GM11168 (cell line): ENCODE results near the gene ZNF512.
"Not testable (repeated sequence)": the region's sequence is repeated elsewhere in the genome, so short reads cannot be mapped to it uniquely, and the experiment has no call there.

Experiments
- in situ Hi-C: fragments of 300-500 bp; cut with MboI; formaldehyde crosslinking; loops from one replicate; pipeline ENCODE4 v1.12.0; 2022; ENCODE audit warnings: low sequenced_read_pairs; ENCODE audit not compliant: unreplicated experiment

ZNF512 gene

GRCh38 chr2:27582695-27583389, at the start of gene ZNF512:
Gene ZNF512 (plus strand): TSS chr2:27583042. CDS start chr2:27583113, 71 bp downstream.
- in situ Hi-C loops: no loop called here

GRCh38 chr2:27537287-27537686, 45.6 kb upstream of the ZNF512 start:
- in situ Hi-C loops: no loop called here

GRCh38 chr2:27538839-27539450, 43.9 kb upstream of the ZNF512 start:
- in situ Hi-C loops: not testable (repeated sequence)

- in situ Hi-C loops: not testable (repeated sequence)
Observed at GRCh38 chr2:27539649-27540048, 43.2 kb upstream of the ZNF512 start.

- in situ Hi-C loops: no loop called here
Observed at GRCh38 chr2:27544143-27544821, 38.6 kb upstream of the ZNF512 start.

- in situ Hi-C loops: no loop called here
Observed at GRCh38 chr2:27545348-27546141, 37.3 kb upstream of the ZNF512 start.

GRCh38 chr2:27549303-27549702, 33.5 kb upstream of the ZNF512 start:
- in situ Hi-C loops: no loop called here

- in situ Hi-C loops: no loop called here
Observed at GRCh38 chr2:27551514-27551913, 31.3 kb upstream of the ZNF512 start.

- in situ Hi-C loops: no loop called here
Observed at GRCh38 chr2:27552941-27553340, 29.9 kb upstream of the ZNF512 start.

- in situ Hi-C loops: not testable (repeated sequence)
Observed at GRCh38 chr2:27554451-27554850, 28.4 kb upstream of the ZNF512 start.

- in situ Hi-C loops: no loop called here
Observed at GRCh38 chr2:27559228-27559627, 23.6 kb upstream of the ZNF512 start.

GRCh38 chr2:27561060-27561459, 21.8 kb upstream of the ZNF512 start:
- in situ Hi-C loops: no loop called here

- in situ Hi-C loops: no loop called here
Observed at GRCh38 chr2:27566628-27567027, 16.2 kb upstream of the ZNF512 start.

- in situ Hi-C loops: no loop called here
Observed at GRCh38 chr2:27569398-27569797, 13.4 kb upstream of the ZNF512 start.

- in situ Hi-C loops: no loop called here
Observed at GRCh38 chr2:27571197-27571596, 11.6 kb upstream of the ZNF512 start.

GRCh38 chr2:27571681-27572080, 11.2 kb upstream of the ZNF512 start:
- in situ Hi-C loops: no loop called here

- in situ Hi-C loops: no loop called here
Observed at GRCh38 chr2:27572439-27572838, 10.4 kb upstream of the ZNF512 start.

GRCh38 chr2:27572998-27573429, 9.8 kb upstream of the ZNF512 start:
- in situ Hi-C loops: no loop called here

- in situ Hi-C loops: no loop called here
Observed at GRCh38 chr2:27573452-27573851, 9.4 kb upstream of the ZNF512 start.

GRCh38 chr2:27581417-27582128, 1.3 kb upstream of the ZNF512 start:
- in situ Hi-C loops: no loop called here
